HUDEP-2 (cell line): ENCODE data around the gene MT1M.
"Not testable (repeated sequence)": the region's sequence is repeated elsewhere in the genome, so short reads cannot be mapped to it uniquely, and the experiment has no call there.

Source experiments
- DNase-seq, 76 experiments: peaks; one replicate each; lab custom pipeline; 2025; ENCODE audit not compliant: unreplicated experiment in 76 of 76; lab: John Stamatoyannopoulos, UW

Gene MT1M

DNA sequence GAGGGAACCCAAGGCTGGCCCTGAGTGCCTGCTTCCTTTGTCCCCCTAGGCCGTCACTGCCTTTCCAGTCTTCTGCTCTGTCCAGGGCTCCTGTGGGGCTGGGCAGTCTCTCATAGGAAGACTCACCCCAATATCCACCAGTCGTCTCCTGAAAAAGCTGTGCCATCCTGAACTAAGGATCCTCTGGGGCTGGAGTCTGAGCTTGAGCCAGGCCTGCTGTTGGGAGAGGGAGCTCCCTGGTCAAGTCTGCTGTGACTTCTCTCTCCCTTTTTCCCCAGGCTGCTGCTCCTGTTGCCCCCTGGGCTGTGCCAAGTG lies 38.1 kb downstream of the MT1M start:
- DNase-seq: no peak

DNA sequence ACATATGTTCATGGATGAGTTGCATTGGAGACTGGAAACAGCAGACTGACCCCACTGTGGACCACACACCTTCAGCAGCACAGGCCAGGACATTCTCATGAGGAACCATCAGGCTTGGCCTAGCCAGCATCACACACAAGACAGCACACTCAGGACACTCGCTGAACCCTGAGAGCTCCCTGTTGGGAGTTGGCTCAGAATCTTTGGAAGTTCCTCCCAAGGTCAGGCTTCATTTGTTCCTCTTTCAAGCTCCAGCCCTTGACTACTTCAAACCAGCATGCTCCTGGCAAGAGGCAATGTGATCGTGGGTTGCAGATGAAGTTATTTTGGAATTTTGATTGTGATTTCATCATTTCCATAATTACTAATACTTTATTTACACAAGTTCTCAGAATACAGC lies 39.2 kb downstream of the MT1M start:
- not testable (repeated sequence) for DNase-seq

DNA sequence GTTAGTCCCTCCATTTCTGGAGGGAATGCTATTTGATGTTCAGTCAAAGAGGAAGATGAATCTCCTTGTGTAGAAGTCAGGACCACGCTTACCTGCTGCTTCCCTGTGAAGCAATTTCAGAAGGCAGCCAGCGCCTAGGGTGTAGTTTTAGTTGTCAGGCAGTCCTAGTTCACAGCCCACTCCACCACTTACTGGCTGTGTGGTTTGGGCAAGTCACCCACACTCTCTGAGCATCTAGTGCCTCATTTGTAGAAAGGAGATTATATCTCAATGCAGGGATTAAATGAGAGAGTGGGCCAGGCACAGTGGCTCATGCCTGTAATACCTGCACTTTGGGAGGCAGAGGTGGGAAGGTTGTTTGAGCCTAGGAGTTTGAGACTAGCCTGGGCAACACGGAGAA lies 39.7 kb downstream of the MT1M start:
- not testable (repeated sequence) for DNase-seq

DNA sequence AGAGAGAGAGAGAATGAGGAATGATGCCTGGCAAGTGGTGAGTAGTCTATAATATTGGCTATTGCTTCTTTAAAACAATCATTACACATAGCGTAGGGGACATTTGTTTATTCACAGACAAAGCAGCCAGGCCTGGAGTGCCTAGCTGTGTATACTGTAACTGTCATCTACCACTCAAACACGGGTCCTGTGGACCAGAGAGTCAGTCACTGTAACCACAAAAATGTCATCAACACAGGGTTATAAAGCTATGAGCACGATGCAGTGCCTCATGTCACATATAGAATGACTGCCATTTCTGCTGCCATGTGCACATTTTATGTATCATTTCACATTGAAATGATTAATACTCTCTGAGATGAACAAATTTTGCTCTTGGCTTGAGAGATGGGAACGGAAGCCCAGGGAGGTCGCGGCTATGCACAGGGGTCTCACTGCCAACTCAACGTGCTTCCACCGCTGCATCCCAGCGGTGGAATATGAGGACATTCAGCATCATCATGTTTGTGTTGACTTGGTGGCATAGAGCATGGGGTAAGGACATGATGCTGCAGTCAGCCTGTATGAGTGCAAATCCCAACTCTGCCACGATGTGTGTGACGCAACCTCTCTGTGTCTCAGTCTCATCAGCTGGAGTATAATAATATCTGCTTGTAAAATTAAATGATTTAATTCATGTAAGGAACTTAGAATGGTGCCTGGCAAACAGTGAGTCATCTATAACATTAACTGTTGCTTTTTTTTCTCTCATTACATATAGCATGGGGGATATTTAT lies 40.5 kb downstream of the MT1M start:
- no peak for DNase-seq

DNA sequence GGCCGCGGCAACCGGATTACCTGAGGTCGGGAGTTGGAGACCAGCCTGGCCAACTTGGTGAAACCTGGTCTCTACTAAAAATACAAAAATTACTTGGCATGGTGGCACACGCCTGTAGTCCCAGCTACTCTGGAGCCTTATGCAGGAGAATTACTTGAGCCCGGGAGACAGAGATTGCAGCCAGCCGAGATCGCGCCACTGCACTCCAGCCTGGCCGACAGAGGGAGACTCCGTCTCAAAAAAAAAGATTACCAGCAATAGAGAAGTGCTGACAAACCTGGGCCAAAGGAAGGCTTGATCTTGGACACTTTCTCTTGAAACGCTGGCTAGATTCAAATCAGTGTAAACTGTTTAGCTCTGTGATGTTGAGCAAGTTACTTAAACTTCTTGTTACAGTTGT lies 41.5 kb downstream of the MT1M start:
- peak in 21 of 76 experiments; percentile 3 to 42 (median 14) for DNase-seq

DNA sequence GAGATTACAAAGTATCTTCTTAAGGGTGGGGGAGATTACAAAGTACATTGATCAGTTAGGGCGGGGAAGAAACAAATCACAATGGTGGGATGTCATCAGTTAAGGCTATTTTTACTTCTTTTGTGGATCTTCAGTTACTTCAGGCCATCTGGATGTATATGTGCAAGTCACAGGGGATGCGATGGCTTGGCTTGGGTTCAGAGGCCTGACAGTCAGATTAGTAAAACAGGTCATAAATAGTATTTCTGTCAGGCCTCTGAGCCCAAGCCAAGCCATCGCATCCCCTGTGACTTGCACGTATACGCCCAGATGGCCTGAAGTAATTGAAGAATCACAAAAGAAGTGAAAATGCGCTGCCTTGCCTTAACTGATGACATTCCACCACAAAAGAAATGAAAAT lies 42.1 kb downstream of the MT1M start:
- not testable (repeated sequence) for DNase-seq

DNA sequence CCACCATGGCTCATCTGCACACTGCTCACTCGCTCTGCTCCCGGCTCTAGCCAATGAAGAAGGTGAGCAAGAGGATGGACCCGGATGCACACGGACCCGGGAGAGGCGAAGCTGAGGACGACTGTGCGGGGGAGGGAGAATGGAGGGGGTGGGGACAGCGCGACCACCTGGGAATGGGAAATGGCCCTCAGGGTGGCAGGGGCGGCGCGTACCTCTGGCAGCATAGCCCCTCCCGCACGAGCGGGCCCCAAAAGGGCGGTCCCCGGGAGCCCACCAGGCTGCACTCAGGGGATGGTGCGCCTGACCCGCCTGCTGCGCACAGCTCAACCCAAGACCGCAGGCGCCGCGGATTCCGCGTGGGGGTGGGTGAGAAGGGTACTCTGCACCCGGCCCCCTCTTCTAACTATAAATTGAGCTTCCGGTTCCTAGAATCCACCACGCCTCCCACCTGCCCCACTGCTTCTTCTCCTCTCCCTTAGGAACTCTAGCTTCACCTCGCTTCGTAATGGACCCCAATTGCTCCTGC lies 43.3 kb downstream of the MT1M start:
- no peak for DNase-seq

DNA sequence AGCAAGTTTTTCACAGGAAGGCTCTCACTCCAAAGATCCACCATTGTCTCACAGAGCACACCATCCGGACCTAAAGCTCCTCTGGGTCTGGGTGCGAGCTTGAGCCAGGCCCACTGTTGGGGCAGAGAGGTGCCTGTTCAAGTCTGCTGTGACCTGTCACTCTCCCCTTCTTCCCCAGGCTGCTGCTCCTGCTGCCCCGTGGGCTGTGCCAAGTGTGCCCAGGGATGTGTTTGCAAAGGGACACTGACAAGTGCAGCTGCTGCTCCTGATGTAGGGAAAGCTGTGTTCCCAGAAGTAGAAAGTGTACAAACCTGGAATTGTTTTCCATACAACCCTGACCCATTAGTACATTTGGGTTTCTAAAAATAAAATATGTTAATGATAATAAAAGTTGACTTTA lies 45.0 kb downstream of the MT1M start:
- no peak for DNase-seq

DNA sequence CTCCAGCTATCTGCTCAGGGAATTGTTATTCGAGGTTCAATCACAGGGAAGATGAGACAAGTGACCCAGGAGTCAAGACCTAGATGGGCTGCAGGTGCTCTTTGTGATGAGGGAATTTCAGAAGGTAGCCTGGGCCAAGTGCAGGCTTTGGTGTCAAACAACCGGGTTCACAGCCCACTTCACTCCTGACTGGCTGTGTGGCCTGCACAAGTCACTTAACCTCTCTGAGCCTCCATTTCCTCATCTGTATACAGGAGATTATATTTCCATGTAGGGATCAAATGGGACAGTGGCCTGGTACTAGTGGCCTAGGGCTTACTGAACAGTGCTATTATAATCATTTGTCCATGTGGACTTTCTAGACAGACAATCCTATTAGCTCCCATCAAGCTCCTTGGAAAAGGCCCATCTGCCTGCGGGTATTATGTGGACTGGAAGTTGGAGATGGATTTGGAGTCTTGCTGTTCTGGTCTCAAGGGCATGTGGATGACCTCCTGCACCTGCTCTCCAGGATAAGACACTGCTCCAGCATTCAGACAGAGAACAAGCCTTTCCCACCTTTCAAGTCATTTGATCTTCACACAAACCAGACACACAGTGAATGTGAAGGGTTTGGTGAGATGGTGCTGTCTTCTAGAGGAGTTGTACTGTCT lies 46.7 kb downstream of the MT1M start:
- DNase-seq: no peak

DNA sequence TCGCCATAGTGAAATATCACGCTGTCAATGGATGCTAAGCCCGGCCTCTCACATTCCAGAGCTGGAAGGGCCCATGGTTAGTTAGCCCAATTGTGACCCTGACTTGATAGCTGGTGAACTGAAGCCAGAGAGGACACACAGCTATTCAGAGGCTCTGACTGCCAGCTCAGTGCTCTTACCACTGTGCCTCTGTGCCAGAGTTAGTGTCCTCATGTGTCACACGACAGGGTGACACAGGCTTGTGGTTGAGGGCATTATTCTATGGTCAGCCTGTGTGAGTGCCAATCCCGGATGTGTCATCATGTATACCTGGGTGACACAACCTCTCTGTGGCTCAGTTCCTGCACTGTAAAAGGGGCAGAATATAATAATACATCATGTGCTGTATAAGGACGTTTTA lies 47.4 kb downstream of the MT1M start:
- DNase-seq: no peak

DNA sequence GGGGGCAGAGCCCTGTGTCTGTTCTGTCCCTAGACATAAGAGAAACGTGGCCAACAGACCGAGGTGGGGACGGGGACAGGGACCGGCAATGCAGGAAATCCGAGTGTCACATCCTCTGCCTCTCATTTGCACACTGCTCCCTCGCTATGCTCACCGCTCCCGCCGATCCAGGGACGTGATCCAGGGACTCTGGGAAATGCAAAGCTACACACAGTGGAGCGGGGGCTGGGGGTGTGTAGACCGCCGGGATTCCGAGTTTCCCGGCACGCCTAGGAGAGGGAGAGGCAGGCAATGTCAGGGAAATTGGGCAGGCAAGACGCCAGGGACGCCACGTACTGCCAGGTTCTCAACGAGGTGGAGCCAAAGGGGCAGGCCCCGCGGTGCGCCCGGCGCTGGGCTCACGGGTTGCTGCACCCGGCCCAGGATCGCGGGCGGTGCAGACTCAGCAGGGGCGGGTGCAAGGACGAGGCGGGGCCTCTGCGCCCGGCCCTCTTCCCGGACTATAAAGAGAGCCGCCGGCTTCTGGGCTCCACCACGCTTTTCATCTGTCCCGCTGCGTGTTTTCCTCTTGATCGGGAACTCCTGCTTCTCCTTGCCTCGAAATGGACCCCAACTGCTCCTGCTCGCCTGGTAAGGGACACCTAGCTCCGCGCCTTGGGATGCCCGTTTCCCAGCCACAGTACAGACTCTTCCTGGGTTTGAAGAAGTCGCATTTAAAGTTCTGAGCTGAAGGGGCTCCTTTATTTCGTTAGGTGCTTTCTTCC lies 49.7 kb downstream of the MT1M start, which contains the start of gene MT1X:
TSS of gene MT1X (plus strand) at position 532 of the 764 bp plus-strand sequence. CDS start at position 603, 71 bp downstream.
- DNase-seq: peak in 70 of 76 experiments; percentile 13 to 87 (median 63)

DNA sequence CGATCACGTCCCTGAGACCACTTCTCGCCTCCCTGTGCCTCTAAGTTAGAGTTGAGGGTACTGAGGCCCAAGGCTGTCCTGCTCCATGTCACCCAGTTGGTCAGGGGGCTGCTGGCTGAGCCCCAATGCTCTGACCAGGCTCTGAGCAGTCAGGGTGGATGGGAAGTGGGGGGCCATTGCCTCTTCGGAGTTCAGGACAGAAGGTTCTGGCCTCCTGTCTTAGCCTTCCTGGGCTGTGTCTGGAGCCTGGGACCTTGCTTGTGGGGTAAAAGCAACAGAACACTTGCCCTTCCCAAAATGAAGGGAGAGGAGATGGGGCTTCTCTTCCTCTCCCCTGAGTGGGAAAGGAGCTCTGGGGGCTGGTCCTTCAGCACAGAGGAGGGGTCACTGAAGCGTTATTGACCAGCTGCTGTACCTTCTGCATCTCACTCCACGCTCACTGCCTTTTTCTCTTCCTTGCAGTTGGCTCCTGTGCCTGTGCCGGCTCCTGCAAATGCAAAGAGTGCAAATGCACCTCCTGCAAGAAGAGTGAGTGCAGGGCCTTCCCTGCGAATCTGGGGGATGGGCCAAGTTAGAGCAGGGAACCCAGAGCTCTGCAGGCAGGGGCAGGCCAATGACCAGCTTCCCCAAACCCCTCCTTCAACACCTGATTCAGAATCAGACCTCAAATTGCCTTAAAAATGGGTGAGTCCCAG lies 50.4 kb downstream of the MT1M start:
- DNase-seq: peak in 1 of 76 experiments; percentile 27
